Measurements from ENCODE around the gene HAUS2. TPM values are rescaled to one million over a fixed set of nuclear protein-coding genes. Genes with fewer than 3 reads are reported as not detected.

HAUS2 gene
- total RNA-seq, 2 donors from 2014 or later = 32.9 to 34.4 TPM

- Mint-ChIP-seq H3K4me1 (no peaks in the 10 kb centered on the region), H3K36me3 (ENCODE audit: low read depth) (peaks cover 42% of the 10 kb centered on the region), H3K9me3 (no peaks in the 10 kb centered on the region), H3K27ac (no peak overlapping the region), H3K27me3 (ENCODE audit: insufficient read depth) (no peaks in the 10 kb centered on the region), H3K4me3 (no peak overlapping the region)
- TF ChIP-seq CTCF (conservative IDR thresholded peaks at IDR 0.05) = no peak
- Histone ChIP-seq H3K9me3 (ENCODE audit: control insufficient read depth, low read length) (no peaks in the 10 kb centered on the region), H3K4me1 (ENCODE audit: control insufficient read depth, insufficient read depth, low read length) (no peaks in the 10 kb centered on the region), H3K27me3 (ENCODE audit: control insufficient read depth, insufficient read depth, low read length, poor library complexity, severe bottlenecking) (no peaks in the 10 kb centered on the region), H3K36me3 (ENCODE audit: control insufficient read depth, insufficient read depth, low read length) (peaks cover 66% of the 10 kb centered on the region), H3K27ac (ENCODE audit: low read depth, low read length) (no peak overlapping the region), H3K9ac (ENCODE audit: extremely low read depth, low read length, poor library complexity, severe bottlenecking) (no peak overlapping the region), H3K4me3 (ENCODE audit: low read length) (no peak overlapping the region)
- DNase-seq = no peak
- WGBS, 2 experiments (ENCODE audit: insufficient coverage in 1 of 2, insufficient read length in 1 of 2) = no CpG with 5 or more reads among the region's 1 CpG
These were observed 15.4 kb upstream of the HAUS2 start for GRCh38 chr15:42533246-42533645.

- Mint-ChIP-seq H3K27me3 (ENCODE audit: insufficient read depth) (no peaks in the 10 kb centered on the region), H3K36me3 (ENCODE audit: low read depth) (peaks cover 13% of the 10 kb centered on the region), H3K9me3 (no peaks in the 10 kb centered on the region), H3K4me1 (peaks cover 13% of the 10 kb centered on the region), H3K27ac (no peak overlapping the region), H3K4me3 (no peak overlapping the region)
- 78 to 89% methylated on average over 4 of the region's 4 CpGs for WGBS, 2 experiments (ENCODE audit: insufficient coverage in 1 of 2, insufficient read length in 1 of 2)
- TF ChIP-seq CTCF (conservative IDR thresholded peaks at IDR 0.05) = no peak
- H3K27ac ChIP-seq (ENCODE audit: low read depth, low read length) = no peak overlapping the region
- H3K4me1 ChIP-seq (ENCODE audit: control insufficient read depth, insufficient read depth, low read length) = no peaks in the 10 kb centered on the region
- H3K36me3 ChIP-seq (ENCODE audit: control insufficient read depth, insufficient read depth, low read length) = peaks cover 31% of the 10 kb centered on the region
- no peaks in the 10 kb centered on the region for H3K27me3 ChIP-seq (ENCODE audit: control insufficient read depth, insufficient read depth, low read length, poor library complexity, severe bottlenecking)
- H3K4me3 ChIP-seq (ENCODE audit: low read length) = no peak overlapping the region
- H3K9ac ChIP-seq (ENCODE audit: extremely low read depth, low read length, poor library complexity, severe bottlenecking) = no peak overlapping the region
- no peak for DNase-seq
- no peaks in the 10 kb centered on the region for H3K9me3 ChIP-seq (ENCODE audit: control insufficient read depth, low read length)
These were observed 3.6 kb upstream of the HAUS2 start for GRCh38 chr15:42544853-42545629.

GRCh38 chr15:42547918-42548248, 755 bp upstream of the HAUS2 start:
- H3K9ac ChIP-seq (ENCODE audit: extremely low read depth, low read length, poor library complexity, severe bottlenecking) = peak overlapping the region; percentile 83
- no peak for TF ChIP-seq CTCF (conservative IDR thresholded peaks at IDR 0.05)
- no peaks in the 10 kb centered on the region for H3K9me3 Mint-ChIP-seq
- peak overlapping the region; percentile 97 for H3K4me3 Mint-ChIP-seq
- H3K27me3 ChIP-seq (ENCODE audit: control insufficient read depth, insufficient read depth, low read length, poor library complexity, severe bottlenecking) = no peaks in the 10 kb centered on the region
- H3K27ac Mint-ChIP-seq = peak overlapping the region; percentile 97
- no peak for DNase-seq
- no peak overlapping the region for H3K27ac ChIP-seq (ENCODE audit: low read depth, low read length)
- no peaks in the 10 kb centered on the region for H3K4me1 ChIP-seq (ENCODE audit: control insufficient read depth, insufficient read depth, low read length)
- no peaks in the 10 kb centered on the region for H3K9me3 ChIP-seq (ENCODE audit: control insufficient read depth, low read length)
- H3K4me1 Mint-ChIP-seq = peaks cover 14% of the 10 kb centered on the region
- peaks cover 8% of the 10 kb centered on the region for H3K36me3 Mint-ChIP-seq (ENCODE audit: low read depth)
- WGBS, 2 experiments (ENCODE audit: insufficient coverage in 1 of 2, insufficient read length in 1 of 2) = 3 to 7% methylated on average over 6 to 9 of the region's 9 CpGs
- no peaks in the 10 kb centered on the region for H3K27me3 Mint-ChIP-seq (ENCODE audit: insufficient read depth)
- H3K36me3 ChIP-seq (ENCODE audit: control insufficient read depth, insufficient read depth, low read length) = peaks cover 21% of the 10 kb centered on the region
- peak overlapping the region; percentile 100 for H3K4me3 ChIP-seq (ENCODE audit: low read length)
